ELR (cell line): ENCODE data around the gene EFEMP2.

ENCODE experiments used
- DNase-seq: peaks from one replicate; pipeline ENCODE4 v3.0.0-alpha.2; 2015; ENCODE audit warnings: low read depth

Gene EFEMP2

GRCh38 chr11:65826984-65827735 lies 45.4 kb downstream of the EFEMP2 start:
- DNase-seq, result no peak

- no peak for DNase-seq
Measured at GRCh38 chr11:65822776-65823528, 49.6 kb downstream of the EFEMP2 start.

- DNase-seq, result no peak
Measured at GRCh38 chr11:65821107-65821506, 51.5 kb downstream of the EFEMP2 start.

DNA sequence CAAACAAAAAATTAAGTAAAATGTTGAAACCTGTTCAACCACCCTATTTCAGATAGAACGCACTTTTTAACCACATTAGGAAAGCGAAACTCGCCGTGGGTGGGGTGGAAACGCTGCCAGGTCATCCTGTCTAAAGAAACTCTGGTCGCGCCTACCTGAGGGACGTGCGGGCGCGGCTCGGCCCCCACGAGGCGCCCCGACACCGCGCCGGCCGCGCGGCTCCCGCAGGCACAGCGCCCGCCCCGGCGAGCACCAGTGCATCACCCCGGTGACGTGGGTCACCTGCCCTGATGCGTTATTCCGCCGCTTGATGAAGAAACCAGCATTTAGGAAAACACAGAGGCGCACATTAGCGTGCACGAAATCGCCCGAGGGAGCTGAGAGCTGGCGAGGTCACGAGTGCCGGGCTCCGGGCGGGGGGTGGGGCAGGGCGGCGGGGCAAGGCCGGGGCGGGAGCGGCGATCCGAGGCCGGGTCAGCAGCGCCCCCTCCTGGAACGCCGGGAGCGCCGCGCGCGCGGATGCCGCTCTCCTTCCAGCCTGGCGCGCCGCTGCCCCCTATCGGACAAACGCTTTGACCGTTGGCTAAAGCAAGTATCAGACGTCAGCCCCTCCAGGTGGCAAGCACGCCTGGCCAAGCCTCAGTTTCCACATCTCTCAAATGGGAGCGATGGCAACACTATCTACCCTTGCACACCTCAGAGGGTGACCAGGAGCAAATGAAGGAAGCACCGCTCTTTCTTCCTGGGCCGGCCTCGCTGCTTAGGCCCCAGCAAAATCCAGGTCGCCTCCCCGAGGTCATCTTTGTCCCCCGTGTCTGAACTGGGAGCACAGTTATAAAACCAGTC lies 54.5 kb downstream of the EFEMP2 start:
- peak; percentile 89 for DNase-seq

GRCh38 chr11:65817312-65817834 lies 55.2 kb downstream of the EFEMP2 start:
- peak; percentile 14 for DNase-seq

DNA sequence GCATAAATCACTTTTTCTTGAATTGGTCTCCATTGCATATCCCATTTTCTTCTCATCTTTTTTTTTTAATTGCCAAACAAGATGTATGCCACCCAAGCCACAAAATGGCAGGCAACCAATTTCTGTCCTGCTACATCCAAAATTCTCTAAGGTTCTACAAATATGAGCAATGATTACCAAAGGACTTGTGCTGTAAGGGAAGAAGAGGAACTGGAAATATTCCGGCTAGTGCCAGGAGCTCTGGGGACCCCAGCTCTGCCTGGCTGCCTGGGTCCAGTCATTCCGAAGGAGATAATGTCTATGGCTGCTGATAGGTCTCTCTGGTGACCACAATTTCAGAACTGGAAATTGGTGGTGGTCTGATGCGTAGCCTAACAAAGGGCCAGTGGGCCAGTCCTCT lies 55.9 kb downstream of the EFEMP2 start:
- no peak for DNase-seq
